Measurements from ENCODE around the gene ZCCHC18. TPM values are rescaled to one million over a fixed set of nuclear protein-coding genes. Genes with fewer than 3 reads are reported as not detected.
A peak's percentile ranks its signal among the peaks of the same experiment; 100 is the strongest.

ZCCHC18 gene
- total RNA-seq, 1 experiment from 2014 or later, result 0.95 TPM

- Mint-ChIP-seq H3K9me3 (ENCODE audit: unreplicated experiment) (no peaks in the 10 kb centered on the region), H3K27ac (ENCODE audit: unreplicated experiment) (peak within 1 kb of the TSS; percentile 98), H3K27me3 (ENCODE audit: insufficient read depth, unreplicated experiment) (no peaks in the 10 kb centered on the region), H3K4me1 (ENCODE audit: low read depth, unreplicated experiment) (no peaks in the 10 kb centered on the region), H3K4me3 (ENCODE audit: unreplicated experiment) (peak within 1 kb of the TSS; percentile 93), H3K36me3 (ENCODE audit: insufficient read depth, unreplicated experiment) (peaks cover 9% of the 10 kb centered on the region)
- CTCF ChIA-PET, result interaction anchor here (0.7 to 0.8 kb wide), 2 partner anchors 9 to 10 kb away, joined by 3 read pairs; partner anchors contain the start of gene FAM199X
- DNase-seq, result peak; percentile 79 to 85
- intact Hi-C loops (cut with micrococcal nuclease; ENCODE audit: unreplicated experiment), result no loop called here
- H3K36me3 ChIP-seq (ENCODE audit: control insufficient read depth, insufficient read depth, low read length), result no peaks in the 10 kb centered on the region
- H3K9me3 ChIP-seq, result no peaks in the 10 kb centered on the region
- peak within 1 kb of the TSS; percentile 72 for H3K4me3 ChIP-seq (ENCODE audit: low read depth, low read length)
- TF ChIP-seq CTCF (IDR thresholded peaks at IDR 0.05; ENCODE audit: insufficient read depth in 1 of 2, low read depth in 1 of 2, low read length in 1 of 2, severe bottlenecking in 1 of 2, unreplicated experiment in 1 of 2), result no peak
- POLR2A ChIA-PET, result interaction anchor here (1.4 kb wide), 1 partner anchor 9 kb away, joined by 5 read pairs; the partner anchor contains the start of gene FAM199X
- H3K27me3 ChIP-seq (replicated peaks; ENCODE audit: control insufficient read depth, insufficient read depth, low read length), result no peaks in the 10 kb centered on the region
- BruUV-seq (replicated peaks), result TSS peak; percentile 91
- H3K4me1 ChIP-seq, result no peaks in the 10 kb centered on the region
Observed at GRCh38 chrX:104156630-104157529, 44.6 kb downstream of the ZCCHC18 start, which contains the start of gene SLC25A53. Gene SLC25A53, minus strand, starts transcription at chrX:104157009. Its CDS starts 51,752 bp downstream, at chrX:104105257.

Other genes with a start within 250 kb of the ZCCHC18 start
- gene TMSB15B, start 149.9 kb upstream of the ZCCHC18 start, total RNA-seq (2022), result 17.7 and 20.4 TPM in 2 replicates
- not detected in 2 replicates for gene H2BW1, start 98.8 kb upstream of the ZCCHC18 start, total RNA-seq (2022)
- gene H2BW2, start 72.6 kb upstream of the ZCCHC18 start, total RNA-seq (2022), result not detected in 2 replicates
- 3.2 and 3.6 TPM in 2 replicates for gene TMSB15C, start 36.3 kb upstream of the ZCCHC18 start, total RNA-seq (2022)
- 3.2 and 4.1 TPM in 2 replicates for gene SLC25A53, start 44.5 kb downstream of the ZCCHC18 start, total RNA-seq (2022)
- gene FAM199X, start 53.9 kb downstream of the ZCCHC18 start, total RNA-seq (2022), result 18.5 and 19.1 TPM in 2 replicates
- gene ESX1, start 142.4 kb downstream of the ZCCHC18 start, total RNA-seq (2022), result not detected in 2 replicates

Data from Caco-2 (cell line).